ENCODE results near the gene DYRK2.

DYRK2 gene

DNA sequence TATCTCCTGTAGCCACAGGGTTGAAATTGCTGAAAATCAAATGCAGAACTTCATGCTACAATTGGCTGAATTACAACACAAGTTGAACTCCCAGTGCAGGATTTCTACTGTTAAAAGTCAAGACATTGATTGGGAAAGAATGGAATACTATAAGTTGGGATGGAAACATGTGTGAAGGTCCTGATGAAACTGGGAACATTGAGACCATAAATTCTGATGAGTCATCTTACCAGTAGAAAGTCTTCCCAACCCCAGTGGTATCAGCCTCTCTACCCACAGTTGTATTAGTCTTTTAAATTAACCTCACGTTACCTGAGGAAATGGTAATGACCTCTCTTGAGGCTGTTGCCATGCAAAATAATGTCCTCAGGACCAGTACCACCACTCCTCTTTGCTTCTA, 27.4 kb upstream of the DYRK2 start:
- no peak for DNase-seq (ENCODE audit: extremely low read depth, low read depth)
- TF ChIP-seq, protein P1, sequence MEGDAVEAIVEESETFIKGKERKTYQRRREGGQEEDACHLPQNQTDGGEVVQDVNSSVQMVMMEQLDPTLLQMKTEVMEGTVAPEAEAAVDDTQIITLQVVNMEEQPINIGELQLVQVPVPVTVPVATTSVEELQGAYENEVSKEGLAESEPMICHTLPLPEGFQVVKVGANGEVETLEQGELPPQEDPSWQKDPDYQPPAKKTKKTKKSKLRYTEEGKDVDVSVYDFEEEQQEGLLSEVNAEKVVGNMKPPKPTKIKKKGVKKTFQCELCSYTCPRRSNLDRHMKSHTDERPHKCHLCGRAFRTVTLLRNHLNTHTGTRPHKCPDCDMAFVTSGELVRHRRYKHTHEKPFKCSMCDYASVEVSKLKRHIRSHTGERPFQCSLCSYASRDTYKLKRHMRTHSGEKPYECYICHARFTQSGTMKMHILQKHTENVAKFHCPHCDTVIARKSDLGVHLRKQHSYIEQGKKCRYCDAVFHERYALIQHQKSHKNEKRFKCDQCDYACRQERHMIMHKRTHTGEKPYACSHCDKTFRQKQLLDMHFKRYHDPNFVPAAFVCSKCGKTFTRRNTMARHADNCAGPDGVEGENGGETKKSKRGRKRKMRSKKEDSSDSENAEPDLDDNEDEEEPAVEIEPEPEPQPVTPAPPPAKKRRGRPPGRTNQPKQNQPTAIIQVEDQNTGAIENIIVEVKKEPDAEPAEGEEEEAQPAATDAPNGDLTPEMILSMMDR (IDR thresholded peaks at IDR 0.05; ENCODE audit: low read depth, low read length): no peak

- DNase-seq (ENCODE audit: extremely low read depth, low read depth): no peak
- TF ChIP-seq, protein P1 (IDR thresholded peaks at IDR 0.05; ENCODE audit: low read depth, low read length): no peak
Observed at GRCh38 chr12:67621926-67622325, 26.6 kb upstream of the DYRK2 start.

- TF ChIP-seq, protein P1 (IDR thresholded peaks at IDR 0.05; ENCODE audit: low read depth, low read length): no peak
- no peak for DNase-seq (ENCODE audit: extremely low read depth, low read depth)
Observed at GRCh38 chr12:67623259-67623658, 25.3 kb upstream of the DYRK2 start.

DNA sequence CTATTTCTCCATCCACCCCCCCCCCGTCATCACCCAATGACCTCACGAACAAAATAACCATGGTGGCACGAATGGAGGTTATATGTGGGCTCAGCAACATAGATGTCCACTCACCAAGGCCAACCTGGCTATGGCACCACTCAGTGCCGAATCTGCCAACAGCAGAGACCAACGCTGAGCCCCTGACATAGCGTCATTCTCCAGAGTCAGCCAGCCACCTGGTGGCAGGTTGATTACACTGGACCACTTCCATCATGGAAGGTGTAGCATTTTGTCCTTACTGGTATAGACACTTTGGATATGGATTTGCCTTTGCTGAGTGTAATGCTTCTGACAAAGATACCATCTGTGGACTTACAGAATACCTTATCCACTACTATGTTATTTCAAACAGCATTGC, 24.2 kb upstream of the DYRK2 start:
- DNase-seq (ENCODE audit: extremely low read depth, low read depth): no peak
- TF ChIP-seq, protein P1 (IDR thresholded peaks at IDR 0.05; ENCODE audit: low read depth, low read length): no peak

DNA sequence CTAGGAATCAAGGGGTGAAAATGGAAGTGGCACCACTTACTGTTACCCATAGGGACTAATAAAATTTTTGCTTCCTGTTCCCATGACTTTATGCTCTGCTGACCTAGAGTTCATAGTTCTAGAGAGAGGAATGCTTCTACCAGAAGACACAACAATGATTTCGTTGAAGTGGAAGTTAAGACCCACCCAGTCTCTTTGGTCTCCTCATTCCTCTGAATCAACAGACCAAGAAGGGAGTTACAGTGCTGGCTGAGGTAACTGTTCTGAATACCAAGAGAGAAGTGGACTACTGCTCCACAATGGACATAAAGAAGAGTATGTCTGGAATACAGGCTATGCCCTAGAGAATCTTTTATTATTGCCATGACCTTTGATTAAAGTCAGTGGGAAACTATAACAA, 23.5 kb upstream of the DYRK2 start:
- TF ChIP-seq, protein P1 (IDR thresholded peaks at IDR 0.05; ENCODE audit: low read depth, low read length): no peak
- no peak for DNase-seq (ENCODE audit: extremely low read depth, low read depth)

DNA sequence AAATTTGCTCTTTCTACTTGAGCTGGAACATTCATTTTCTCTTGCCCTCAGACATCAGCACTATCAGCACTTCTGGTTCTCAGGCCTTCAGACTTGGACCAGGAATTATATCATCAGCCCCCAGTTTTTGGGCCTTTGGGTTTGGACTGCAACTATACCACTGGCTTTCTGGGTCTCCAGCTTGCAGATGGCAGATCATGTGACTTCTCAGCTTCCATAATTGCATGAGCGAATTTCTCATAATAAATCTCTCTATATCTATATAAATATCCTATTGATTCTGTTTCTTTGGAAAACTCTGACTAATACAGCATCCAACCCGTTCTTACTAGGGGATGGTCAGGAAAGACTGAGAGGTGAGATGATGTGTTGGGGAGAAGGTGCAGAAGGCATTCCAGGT, 22.4 kb upstream of the DYRK2 start:
- no peak for DNase-seq (ENCODE audit: extremely low read depth, low read depth)
- TF ChIP-seq, protein P1 (IDR thresholded peaks at IDR 0.05; ENCODE audit: low read depth, low read length): no peak

DNA sequence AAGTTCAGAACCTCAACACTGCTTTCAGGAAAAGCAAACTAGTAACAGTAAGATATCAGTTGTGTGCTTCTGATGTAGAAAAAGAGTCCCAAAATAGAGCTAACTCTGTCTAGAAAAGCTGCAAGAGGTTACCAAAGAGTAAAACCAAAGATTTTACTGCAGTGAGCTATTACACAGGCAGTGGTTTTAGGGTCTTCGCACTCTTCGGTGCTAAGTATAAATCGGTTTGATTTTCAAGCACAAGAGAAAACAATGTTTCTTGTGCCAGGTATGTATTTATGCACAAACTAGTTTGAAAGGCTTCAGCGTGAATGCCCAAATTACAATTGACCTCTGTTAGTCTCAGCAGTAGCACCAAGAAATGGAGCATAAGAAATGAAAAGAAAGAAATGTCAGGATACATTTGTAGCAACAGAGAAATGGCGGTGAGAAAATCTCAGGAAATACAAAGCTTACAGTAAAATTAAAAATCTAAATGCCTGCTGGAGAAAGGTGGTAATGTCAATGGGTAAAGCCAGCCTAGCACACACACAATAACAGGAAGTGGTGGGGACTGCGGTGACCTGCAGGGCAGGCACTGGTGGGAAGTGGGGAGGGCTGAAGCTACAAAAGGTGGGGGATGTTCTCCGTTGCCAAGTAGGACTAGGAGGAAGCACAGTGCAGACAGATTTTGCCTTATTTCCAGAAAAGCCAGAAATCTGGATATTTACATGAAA, 18.0 kb upstream of the DYRK2 start:
- DNase-seq (ENCODE audit: extremely low read depth, low read depth): no peak
- TF ChIP-seq, protein P1 (IDR thresholded peaks at IDR 0.05; ENCODE audit: low read depth, low read length): no peak

All from AG09319 (cell line).